ENCODE results near the gene NXNL1.

DNA sequence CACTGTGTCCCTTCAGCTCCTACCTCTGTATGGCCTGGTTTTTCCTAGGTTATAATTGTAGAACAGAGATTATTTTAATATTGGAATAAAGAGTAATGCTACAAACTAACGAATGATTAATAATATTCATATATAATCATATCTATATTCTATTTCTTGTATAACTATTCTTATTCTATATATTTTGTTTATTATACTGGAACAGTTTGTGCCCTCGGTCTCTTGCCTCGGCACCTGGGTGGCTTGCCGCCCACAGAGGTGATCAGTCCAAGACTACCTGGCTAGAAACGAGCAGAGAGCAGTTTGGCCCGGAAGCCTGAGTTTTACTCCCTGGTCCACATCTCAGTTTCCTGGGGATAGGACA, 5.7 kb upstream of the NXNL1 start:
- TF ChIP-seq POLR2AphosphoS5 (IDR thresholded peaks at IDR 0.05), result no peak
- no peak for TF ChIP-seq POLR2A (IDR thresholded peaks at IDR 0.05)

Data from spleen (tissue), 3 donors.